Endothelial cell of umbilical vein (primary cell): ENCODE results near the gene SSR4.

ENCODE experiments used
- EZH2 ChIP-seq: IDR thresholded peaks from 2 replicates; pipeline ENCODE4 v1.6.1; 2012; ENCODE audit warnings: borderline replicate concordance, low read depth, mild to moderate bottlenecking, moderate library complexity, low read length, inconsistent platforms; ENCODE audit not compliant: severe bottlenecking
- POLR2A ChIP-seq: IDR thresholded peaks from 2 replicates; pipeline ENCODE4 v1.6.1; 2012; ENCODE audit warnings: low read depth, mild to moderate bottlenecking, control low read depth, low read length
- POLR2AphosphoS5 ChIP-seq: IDR thresholded peaks from 2 replicates; pipeline ENCODE4 v1.6.1; 2012; ENCODE audit warnings: low read depth, mild to moderate bottlenecking, control low read depth, low read length, moderate library complexity; ENCODE audit not compliant: insufficient read depth
- TF ChIP-seq, protein P1 (sequence below), 2 donors: IDR thresholded peaks; 1 replicate in 1 of 2; 2 replicates in 1 of 2; pipeline ENCODE4 v1.5.1; 2011; ENCODE audit warnings: low read length in 2 of 2, mild to moderate bottlenecking in 2 of 2, moderate library complexity in 2 of 2, control low read depth in 1 of 2, inconsistent platforms in 1 of 2, low read depth in 1 of 2; ENCODE audit not compliant: insufficient read depth in 1 of 2; ENCODE audit errors: extremely low read depth in 1 of 2

DNA sequence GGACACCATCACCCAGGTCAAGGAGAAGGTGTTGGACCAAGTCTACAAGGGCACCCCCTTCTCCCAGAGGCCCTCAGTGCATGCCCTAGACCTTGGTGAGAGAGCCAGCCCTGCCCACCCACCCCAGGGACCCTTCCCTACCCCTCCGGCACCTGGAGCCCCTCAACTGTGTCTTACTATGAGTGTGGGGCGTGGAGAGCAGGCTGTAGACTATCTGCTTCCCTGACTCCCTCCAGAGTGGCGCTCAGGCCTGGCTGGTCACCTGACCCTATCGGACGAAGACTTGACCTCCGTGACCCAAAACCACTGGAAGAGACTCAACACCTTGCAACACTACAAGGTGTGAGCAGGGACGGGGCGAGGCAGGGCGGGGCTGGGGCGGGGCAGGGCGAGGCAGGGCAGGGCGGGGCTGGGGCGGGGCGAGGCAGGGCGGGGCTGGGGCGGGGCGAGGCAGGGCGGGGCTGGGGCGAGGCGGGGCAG is 18.3 kb upstream of the SSR4 start:
- no peak for TF ChIP-seq POLR2AphosphoS5
- TF ChIP-seq POLR2A: no peak
- TF ChIP-seq EZH2: no peak
- TF ChIP-seq, protein P1, sequence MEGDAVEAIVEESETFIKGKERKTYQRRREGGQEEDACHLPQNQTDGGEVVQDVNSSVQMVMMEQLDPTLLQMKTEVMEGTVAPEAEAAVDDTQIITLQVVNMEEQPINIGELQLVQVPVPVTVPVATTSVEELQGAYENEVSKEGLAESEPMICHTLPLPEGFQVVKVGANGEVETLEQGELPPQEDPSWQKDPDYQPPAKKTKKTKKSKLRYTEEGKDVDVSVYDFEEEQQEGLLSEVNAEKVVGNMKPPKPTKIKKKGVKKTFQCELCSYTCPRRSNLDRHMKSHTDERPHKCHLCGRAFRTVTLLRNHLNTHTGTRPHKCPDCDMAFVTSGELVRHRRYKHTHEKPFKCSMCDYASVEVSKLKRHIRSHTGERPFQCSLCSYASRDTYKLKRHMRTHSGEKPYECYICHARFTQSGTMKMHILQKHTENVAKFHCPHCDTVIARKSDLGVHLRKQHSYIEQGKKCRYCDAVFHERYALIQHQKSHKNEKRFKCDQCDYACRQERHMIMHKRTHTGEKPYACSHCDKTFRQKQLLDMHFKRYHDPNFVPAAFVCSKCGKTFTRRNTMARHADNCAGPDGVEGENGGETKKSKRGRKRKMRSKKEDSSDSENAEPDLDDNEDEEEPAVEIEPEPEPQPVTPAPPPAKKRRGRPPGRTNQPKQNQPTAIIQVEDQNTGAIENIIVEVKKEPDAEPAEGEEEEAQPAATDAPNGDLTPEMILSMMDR (IDR thresholded peaks at IDR 0.05; ENCODE audit: extremely low read depth in 1 of 2, insufficient read depth in 1 of 2, low read depth in 1 of 2, low read length in 2 of 2): no peak
